ENCODE measurements around the gene B4GALT4.
"Not testable (repeated sequence)": the region's sequence is repeated elsewhere in the genome, so short reads cannot be mapped to it uniquely, and the experiment has no call there.

B4GALT4 gene

GRCh38 chr3:119175872-119176756 is 64.6 kb downstream of the B4GALT4 start:
- Histone ChIP-seq H3K4me3 (ENCODE audit: low read depth, low read length) (no peak overlapping the region), H3K36me3 (no peaks in the 10 kb centered on the region), H3K27me3 (ENCODE audit: insufficient read depth, low read depth, severe bottlenecking) (peaks cover 14% of the 10 kb centered on the region), H3K9me3 (ENCODE audit: severe bottlenecking) (no peaks in the 10 kb centered on the region), H3K27ac (no peak overlapping the region)
- TF ChIP-seq CTCF (IDR thresholded peaks at IDR 0.05; ENCODE audit: low read depth, low read length) = no peak
- no peak for DNase-seq

- no peak for DNase-seq
- no peaks in the 10 kb centered on the region for H3K9me3 ChIP-seq (ENCODE audit: severe bottlenecking)
- no peaks in the 10 kb centered on the region for H3K36me3 ChIP-seq
- no peak within 1 kb of the TSS for H3K27ac ChIP-seq
- H3K27me3 ChIP-seq (ENCODE audit: insufficient read depth, low read depth, severe bottlenecking) = peaks cover 14% of the 10 kb centered on the region
- no peak for TF ChIP-seq CTCF (IDR thresholded peaks at IDR 0.05; ENCODE audit: low read depth, low read length)
- H3K4me3 ChIP-seq (ENCODE audit: low read depth, low read length) = no peak within 1 kb of the TSS
Measured at GRCh38 chr3:119173325-119173724, 67.4 kb downstream of the B4GALT4 start, which contains the start of gene UPK1B. Gene UPK1B (plus strand): TSS chr3:119173598. CDS start chr3:119186742, 13,144 bp downstream.

- no peaks in the 10 kb centered on the region for H3K36me3 ChIP-seq
- no peak for TF ChIP-seq CTCF (IDR thresholded peaks at IDR 0.05; ENCODE audit: low read depth, low read length)
- peaks cover 7% of the 10 kb centered on the region for H3K27me3 ChIP-seq (ENCODE audit: insufficient read depth, low read depth, severe bottlenecking)
- H3K9me3 ChIP-seq (ENCODE audit: severe bottlenecking) = no peaks in the 10 kb centered on the region
- H3K27ac ChIP-seq = no peak overlapping the region
- no peak overlapping the region for H3K4me3 ChIP-seq (ENCODE audit: low read depth, low read length)
- DNase-seq = no peak
Measured at GRCh38 chr3:119170821-119171220, 69.9 kb downstream of the B4GALT4 start.

- not testable (repeated sequence) for H3K27me3 ChIP-seq (ENCODE audit: insufficient read depth, low read depth, severe bottlenecking); H3K36me3 ChIP-seq; H3K9me3 ChIP-seq (ENCODE audit: severe bottlenecking); H3K4me3 ChIP-seq (ENCODE audit: low read depth, low read length); H3K27ac ChIP-seq; DNase-seq
Measured at GRCh38 chr3:119164745-119165144, 75.9 kb downstream of the B4GALT4 start.
